ENCODE data around the gene MYADML2. TPM values are rescaled to one million over a fixed set of nuclear protein-coding genes. Genes with fewer than 3 reads are reported as not detected.
A peak's percentile ranks its signal among the peaks of the same experiment; 100 is the strongest.

Gene MYADML2
- total and polyA plus RNA-seq, 7 experiments from 2014 or later: not detected

DNA sequence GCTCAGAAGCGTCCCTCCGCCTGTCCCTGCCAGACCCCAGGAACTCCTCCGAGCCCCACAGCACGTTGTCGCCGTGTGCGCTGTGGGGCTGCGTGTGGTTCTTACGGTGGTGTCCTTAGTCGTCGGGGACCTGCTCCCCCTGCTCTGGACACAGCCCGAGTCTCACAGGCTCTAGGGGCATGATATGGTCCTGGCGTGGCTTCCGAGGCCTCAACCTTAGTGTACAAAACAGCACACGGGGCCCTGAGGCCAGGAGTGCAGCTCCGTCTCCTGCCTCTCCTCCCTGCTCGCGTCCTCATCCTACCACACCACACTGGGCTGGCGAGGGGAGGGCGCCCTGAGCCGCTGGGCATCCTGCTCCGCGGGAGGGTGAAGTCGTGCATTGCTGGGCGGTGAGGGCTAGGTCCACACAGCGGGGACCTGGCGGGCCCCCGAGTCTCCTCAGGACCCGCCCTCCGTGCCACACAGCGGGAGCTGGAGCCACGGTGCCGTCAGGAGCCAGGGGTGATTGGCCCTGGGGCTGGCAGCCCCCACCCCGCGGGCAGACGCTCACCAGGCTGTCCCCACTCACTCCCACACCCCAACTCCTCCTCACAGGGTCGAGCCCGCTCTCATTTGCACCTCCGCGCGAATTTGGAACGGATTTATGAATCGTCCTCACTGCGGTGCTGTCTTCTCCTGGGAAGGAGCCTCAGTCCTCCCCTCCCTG, 18.3 kb downstream of the MYADML2 start:
- Mint-ChIP-seq H3K4me1 (peaks cover 9 to 29% (median 20%) of the 10 kb centered on the region in 7 donors), H3K36me3 (no peaks in the 10 kb centered on the region), H3K4me3 (peak overlapping the region in 9 of 10 donors; percentile 36 to 76 (median 61)), H3K27me3 (peaks cover 0 to 18% (median 0%) of the 10 kb centered on the region in 5 donors), H3K9me3 (no peaks in the 10 kb centered on the region), H3K27ac (peak overlapping the region in 2 of 9 donors; percentile 15 to 23)
- H3K27ac ChIP-seq (ENCODE audit: low read depth, low read length): no peak overlapping the region
- intact Hi-C loops (cut with micrococcal nuclease): loop anchor here (5.0 kb wide), 4 partner anchors 36 to 1666 kb away; partner anchors contain the start of genes ARHGDIA (in 2 of the 2), ALYREF (in 1 of the 2), ANAPC11 (in 1 of the 2) and RNF213 (in 1 of the 2)
- no peaks in the 10 kb centered on the region for H3K36me3 ChIP-seq (ENCODE audit: control insufficient read depth in 2 of 3, insufficient read depth in 3 of 3, low read length in 3 of 3)
- H3K4me3 ChIP-seq (ENCODE audit: low read length): peak overlapping the region; percentile 52
- no peak for DNase-seq
- no peaks in the 10 kb centered on the region for H3K9me3 ChIP-seq (ENCODE audit: control insufficient read depth in 2 of 3, low read length in 3 of 3)
- POLR2A ChIA-PET: interaction anchor here (0.8 to 3.3 kb wide), 6 partner anchors 15 to 70 kb away, joined by 3 to 23 read pairs (median 4); no protein-coding TSS in a partner anchor
- peaks cover 0 to 13% of the 10 kb centered on the region in 2 donors for H3K27me3 ChIP-seq (ENCODE audit: control insufficient read depth in 2 of 2, insufficient read depth in 2 of 2, low read length in 2 of 2)
- no peak for ATAC-seq
- peaks cover 10 to 31% of the 10 kb centered on the region in 2 donors for H3K4me1 ChIP-seq (ENCODE audit: control insufficient read depth in 2 of 2, insufficient read depth in 2 of 2, low read length in 2 of 2)
- CTCF ChIA-PET: interaction anchor here (0.6 to 1.0 kb wide), 2 partner anchors 9 to 41 kb away, joined by 3 to 4 read pairs; no protein-coding TSS in a partner anchor

DNA sequence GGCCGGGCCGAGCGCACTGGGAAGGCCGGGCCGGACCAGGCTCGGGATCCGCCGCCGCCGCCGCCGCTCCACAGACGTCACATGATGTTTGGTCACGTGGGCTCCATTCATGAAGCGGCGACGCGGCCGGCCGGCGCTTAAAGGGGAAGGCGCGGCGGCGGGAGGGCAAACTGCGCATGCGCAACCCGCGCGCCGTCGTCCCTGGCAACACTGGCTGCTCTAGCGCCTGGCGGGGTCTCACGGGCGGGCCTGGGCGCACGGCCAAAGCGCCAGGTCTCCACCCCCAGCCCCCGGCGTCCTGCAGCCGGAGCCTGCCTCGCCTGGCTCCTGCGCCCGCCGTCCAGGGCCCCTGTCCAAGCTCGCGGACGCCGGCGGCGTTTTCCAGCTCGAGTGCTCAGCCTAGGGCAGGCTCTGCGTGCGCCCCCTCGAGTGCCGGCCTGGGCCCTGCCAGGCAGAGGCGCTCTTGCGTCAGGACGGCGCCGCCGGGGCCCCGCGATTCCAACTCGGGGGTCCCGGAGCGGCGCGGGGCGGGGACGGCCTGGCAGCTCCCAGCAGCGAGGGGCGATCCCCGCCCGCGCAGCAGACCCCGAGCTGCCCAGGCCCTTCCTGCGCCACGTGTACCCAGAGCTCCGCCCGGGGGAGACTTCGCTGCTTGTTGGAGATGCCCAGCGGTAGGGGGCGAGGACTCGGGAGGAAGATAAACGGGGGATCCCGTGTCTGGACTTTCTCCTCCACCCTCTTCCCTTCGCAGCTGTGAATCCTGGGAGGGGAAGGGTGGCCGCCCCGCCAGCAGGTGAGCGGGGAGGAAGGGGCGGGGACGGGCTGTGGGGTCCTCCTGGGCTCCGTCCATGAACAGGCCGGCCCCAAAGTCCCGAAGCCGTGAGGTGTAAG, 19.1 kb downstream of the MYADML2 start, which contains the start of gene MAFG:
TSS of gene MAFG (minus strand) at position 83 of the 891 bp plus-strand sequence. CDS start 4,550 bp downstream, outside the sequence.
- H3K27ac Mint-ChIP-seq: peak within 1 kb of the TSS; percentile 69 to 95 (median 88)
- H3K9me3 Mint-ChIP-seq: no peaks in the 10 kb centered on the region

DNA sequence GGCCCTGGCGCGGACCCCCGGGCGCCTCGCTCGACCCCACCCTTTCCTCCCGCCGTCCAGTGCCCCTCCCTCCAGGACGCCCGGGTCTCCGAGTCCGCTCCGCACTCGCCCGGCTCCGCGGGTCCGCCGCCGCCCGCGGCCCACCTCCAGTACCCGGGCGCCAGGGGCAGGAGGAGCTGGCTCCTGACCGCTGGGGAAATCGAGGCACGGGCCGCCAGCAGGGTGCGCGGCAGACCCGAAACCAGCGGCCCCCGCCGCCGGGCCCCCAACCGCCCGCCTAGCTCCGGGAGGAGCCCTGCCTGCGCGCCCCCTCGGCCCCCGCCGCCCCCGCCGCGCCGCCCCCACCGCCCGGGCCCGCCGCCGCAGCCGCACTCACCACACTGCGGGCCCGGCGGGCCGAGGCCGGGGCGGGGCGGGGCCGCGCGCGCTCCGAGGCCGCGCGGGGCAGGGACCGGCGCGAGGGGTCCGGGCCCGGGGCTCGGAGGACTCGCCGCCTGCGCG, 19.8 kb downstream of the MYADML2 start:
- Mint-ChIP-seq H3K4me3 (peak overlapping the region in 9 of 10 donors; percentile 58 to 86 (median 76)), H3K9me3 (no peaks in the 10 kb centered on the region), H3K4me1 (peaks cover 9 to 31% (median 21%) of the 10 kb centered on the region in 7 donors), H3K36me3 (no peaks in the 10 kb centered on the region), H3K27ac (peak overlapping the region in 1 of 9 donors; percentile 86), H3K27me3 (peaks cover 0 to 18% (median 0%) of the 10 kb centered on the region in 5 donors)
- intact Hi-C loops (cut with micrococcal nuclease): loop anchor here (1.0 to 5.0 kb wide), 8 partner anchors 9 to 1665 kb away; partner anchors contain the start of genes ARHGDIA (in 2 of the 2), PCYT2 (in 2 of the 2), PYCR1 (in 2 of the 2) and ALYREF (in 1 of the 2)
- ATAC-seq (peak; percentile 39), DNase-seq (peak in 1 of 9 donors; percentile 55)
- Histone ChIP-seq H3K9me3 (ENCODE audit: control insufficient read depth in 2 of 3, low read length in 3 of 3) (no peaks in the 10 kb centered on the region), H3K4me3 (ENCODE audit: low read length) (peak overlapping the region; percentile 58), H3K4me1 (ENCODE audit: control insufficient read depth in 2 of 2, insufficient read depth in 2 of 2, low read length in 2 of 2) (peaks cover 10 to 31% of the 10 kb centered on the region in 2 donors), H3K27ac (ENCODE audit: low read depth, low read length) (peak overlapping the region; percentile 71), H3K27me3 (ENCODE audit: control insufficient read depth in 2 of 2, insufficient read depth in 2 of 2, low read length in 2 of 2) (peaks cover 0 to 13% of the 10 kb centered on the region in 2 donors), H3K36me3 (ENCODE audit: control insufficient read depth in 2 of 3, insufficient read depth in 3 of 3, low read length in 3 of 3) (peaks cover 0 to 1% (median 0%) of the 10 kb centered on the region in 3 experiments)
- ChIA-PET CTCF (no interaction called here), POLR2A (interaction anchor here (0.5 to 3.3 kb wide), 9 partner anchors 10 to 97 kb away, joined by 3 to 23 read pairs (median 5); partner anchors contain the start of genes CENPX and LRRC45)

More for the DNA sequence above, 19.1 kb downstream of the MYADML2 start, which contains the start of gene MAFG:
- H3K27me3 Mint-ChIP-seq: peaks cover 0 to 18% (median 0%) of the 10 kb centered on the region in 5 donors
- ChIA-PET POLR2A (interaction anchor here (0.5 to 3.3 kb wide), 10 partner anchors 11 to 121 kb away, joined by 3 to 23 read pairs (median 4); no protein-coding TSS in a partner anchor), CTCF (interaction anchor here (0.6 to 1.0 kb wide), 2 partner anchors 10 to 42 kb away, joined by 3 to 4 read pairs; no protein-coding TSS in a partner anchor)
- peak within 1 kb of the TSS; percentile 71 for H3K27ac ChIP-seq (ENCODE audit: low read depth, low read length)
- ATAC-seq: peak; percentile 72
- intact Hi-C loops (cut with micrococcal nuclease): loop anchor here (1.0 to 5.0 kb wide), 8 partner anchors 9 to 1666 kb away; partner anchors contain the start of genes ARHGDIA (in 2 of the 2), PCYT2 (in 2 of the 2), PYCR1 (in 2 of the 2) and ALYREF (in 1 of the 2)
- H3K4me1 Mint-ChIP-seq: peaks cover 9 to 29% (median 20%) of the 10 kb centered on the region in 7 donors
- peak within 1 kb of the TSS; percentile 77 to 91 (median 84) for H3K4me3 Mint-ChIP-seq
- peaks cover 0 to 13% of the 10 kb centered on the region in 2 donors for H3K27me3 ChIP-seq (ENCODE audit: control insufficient read depth in 2 of 2, insufficient read depth in 2 of 2, low read length in 2 of 2)
- H3K4me3 ChIP-seq (ENCODE audit: low read length): peak within 1 kb of the TSS; percentile 58
- DNase-seq: peak; percentile 81 to 93 (median 88)
- no peaks in the 10 kb centered on the region for H3K9me3 ChIP-seq (ENCODE audit: control insufficient read depth in 2 of 3, low read length in 3 of 3)
- peaks cover 10 to 31% of the 10 kb centered on the region in 2 donors for H3K4me1 ChIP-seq (ENCODE audit: control insufficient read depth in 2 of 2, insufficient read depth in 2 of 2, low read length in 2 of 2)
- no peaks in the 10 kb centered on the region for H3K36me3 Mint-ChIP-seq
- no peaks in the 10 kb centered on the region for H3K36me3 ChIP-seq (ENCODE audit: control insufficient read depth in 2 of 3, insufficient read depth in 3 of 3, low read length in 3 of 3)

DNA sequence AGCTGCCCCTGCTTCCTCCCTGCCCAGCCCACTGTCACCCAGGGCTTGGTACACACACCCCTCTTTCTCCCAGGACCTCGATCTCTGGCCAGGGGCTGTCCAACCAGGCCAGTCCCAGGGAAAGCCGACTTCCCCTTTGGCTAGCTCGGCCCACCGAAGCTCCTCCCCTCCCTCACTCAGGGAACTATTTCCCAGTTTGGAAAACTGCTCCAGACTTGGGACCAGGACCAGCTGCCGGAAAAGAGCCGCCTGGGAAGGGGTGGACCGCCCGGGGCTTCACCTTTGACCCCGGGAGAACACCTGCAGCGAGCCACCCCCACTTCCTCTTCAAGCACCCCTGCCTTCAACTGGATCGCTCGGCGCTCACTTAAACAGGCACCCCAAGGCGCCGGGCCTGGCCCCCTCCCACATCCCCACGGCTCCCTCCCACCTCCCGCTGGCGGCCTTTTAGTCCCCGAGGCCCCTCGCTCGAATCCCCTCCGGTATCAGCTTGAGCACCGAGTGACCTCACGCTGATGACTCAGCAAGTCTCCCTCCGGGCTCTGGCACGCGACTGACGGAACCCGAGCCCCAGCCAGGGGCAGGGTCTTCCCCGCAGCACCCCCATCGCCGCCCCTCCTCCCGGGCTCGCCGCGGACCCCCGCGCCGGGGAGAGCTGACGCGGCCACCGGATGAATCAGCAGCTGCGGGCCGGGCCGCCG, 20.4 kb downstream of the MYADML2 start:
- Histone ChIP-seq H3K4me3 (ENCODE audit: low read length) (peak overlapping the region; percentile 58), H3K36me3 (ENCODE audit: control insufficient read depth in 2 of 3, insufficient read depth in 3 of 3, low read length in 3 of 3) (peaks cover 0 to 5% (median 0%) of the 10 kb centered on the region in 3 experiments), H3K27me3 (ENCODE audit: control insufficient read depth in 2 of 2, insufficient read depth in 2 of 2, low read length in 2 of 2) (peaks cover 0 to 13% of the 10 kb centered on the region in 2 donors), H3K9me3 (ENCODE audit: control insufficient read depth in 2 of 3, low read length in 3 of 3) (no peaks in the 10 kb centered on the region), H3K27ac (ENCODE audit: low read depth, low read length) (peak overlapping the region; percentile 71), H3K4me1 (ENCODE audit: control insufficient read depth in 2 of 2, insufficient read depth in 2 of 2, low read length in 2 of 2) (peaks cover 10 to 31% of the 10 kb centered on the region in 2 donors)
- H3K27ac Mint-ChIP-seq: peak overlapping the region; percentile 69 to 95 (median 88)
- H3K27me3 Mint-ChIP-seq: peaks cover 0 to 12% (median 0%) of the 10 kb centered on the region in 5 donors
- H3K36me3 Mint-ChIP-seq: no peaks in the 10 kb centered on the region
- H3K9me3 Mint-ChIP-seq: no peaks in the 10 kb centered on the region
- H3K4me1 Mint-ChIP-seq: peaks cover 9 to 32% (median 21%) of the 10 kb centered on the region in 7 donors
- H3K4me3 Mint-ChIP-seq: peak overlapping the region; percentile 77 to 91 (median 84)
- DNase-seq (peak in 8 of 9 donors; percentile 37 to 65 (median 48)), ATAC-seq (peak; percentile 33)
- CTCF ChIA-PET: interaction anchor here (1.2 kb wide), 1 partner anchor 9 kb away, joined by 4 read pairs; no protein-coding TSS in a partner anchor
- POLR2A ChIA-PET: interaction anchor here (0.5 to 3.3 kb wide), 10 partner anchors 9 to 193 kb away, joined by 3 to 23 read pairs (median 5); partner anchors contain the start of genes CENPX and LRRC45
- intact Hi-C loops (cut with micrococcal nuclease): loop anchor here (1.0 to 5.0 kb wide), 8 partner anchors 8 to 1664 kb away; partner anchors contain the start of genes ARHGDIA (in 2 of the 2), PCYT2 (in 2 of the 2), PYCR1 (in 2 of the 2) and SIRT7 (in 2 of the 2)

DNA sequence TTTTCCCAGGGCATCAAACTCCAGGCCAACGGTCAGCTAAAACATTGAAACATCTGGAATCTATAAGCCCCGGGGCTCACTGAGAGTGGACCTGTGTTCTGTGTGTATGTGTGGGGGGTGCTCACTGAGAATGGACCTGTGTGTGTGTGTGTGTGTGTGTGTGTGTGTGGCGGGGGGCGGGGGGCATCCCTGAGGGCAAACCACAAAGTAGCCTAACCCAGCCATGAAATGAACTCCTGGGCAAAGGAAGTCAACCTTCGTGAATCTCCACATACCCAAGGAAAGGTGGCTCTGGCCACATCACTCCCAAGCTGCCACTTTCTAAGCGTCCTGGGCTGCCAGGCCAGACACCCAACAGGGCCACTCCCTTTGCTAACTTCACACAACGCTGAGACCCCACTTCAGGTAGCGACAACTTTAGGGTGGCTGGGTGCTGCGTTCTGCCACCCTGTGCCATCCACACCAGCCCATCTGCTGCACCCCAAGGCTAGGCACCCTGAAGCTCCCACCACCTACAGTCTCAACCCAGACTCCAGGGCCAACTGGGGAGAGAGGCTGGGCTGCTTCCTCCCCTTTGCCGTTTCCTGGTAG, 21.1 kb downstream of the MYADML2 start:
- H3K27me3 ChIP-seq (ENCODE audit: control insufficient read depth in 2 of 2, insufficient read depth in 2 of 2, low read length in 2 of 2): peaks cover 0 to 13% of the 10 kb centered on the region in 2 donors
- H3K9me3 Mint-ChIP-seq: no peaks in the 10 kb centered on the region
- H3K27me3 Mint-ChIP-seq: peaks cover 0 to 9% (median 0%) of the 10 kb centered on the region in 5 donors
- ChIA-PET POLR2A (interaction anchor here (0.9 to 3.3 kb wide), 10 partner anchors 9 to 97 kb away, joined by 3 to 23 read pairs (median 5); partner anchors contain the start of genes CENPX and LRRC45), CTCF (interaction anchor here (0.6 to 1.2 kb wide), 2 partner anchors 9 to 295 kb away, joined by 4 read pairs; no protein-coding TSS in a partner anchor)
- H3K4me1 Mint-ChIP-seq: peaks cover 9 to 32% (median 21%) of the 10 kb centered on the region in 7 donors
- peak overlapping the region; percentile 69 to 95 (median 88) for H3K27ac Mint-ChIP-seq
- H3K9me3 ChIP-seq (ENCODE audit: control insufficient read depth in 2 of 3, low read length in 3 of 3): no peaks in the 10 kb centered on the region
- H3K4me3 ChIP-seq (ENCODE audit: low read length): peak overlapping the region; percentile 58
- H3K36me3 ChIP-seq (ENCODE audit: control insufficient read depth in 2 of 3, insufficient read depth in 3 of 3, low read length in 3 of 3): peaks cover 0 to 8% (median 0%) of the 10 kb centered on the region in 3 experiments
- peak overlapping the region; percentile 77 to 91 (median 84) for H3K4me3 Mint-ChIP-seq
- intact Hi-C loops (cut with micrococcal nuclease): loop anchor here (1.0 to 5.0 kb wide), 6 partner anchors 8 to 1664 kb away; partner anchors contain the start of genes ARHGDIA (in 2 of the 2), PCYT2 (in 2 of the 2), ALYREF (in 1 of the 2) and ANAPC11 (in 1 of the 2)
- H3K27ac ChIP-seq (ENCODE audit: low read depth, low read length): peak overlapping the region; percentile 71
- peaks cover 10 to 31% of the 10 kb centered on the region in 2 donors for H3K4me1 ChIP-seq (ENCODE audit: control insufficient read depth in 2 of 2, insufficient read depth in 2 of 2, low read length in 2 of 2)
- ATAC-seq (no peak), DNase-seq (no peak)
- peaks cover 0 to 3% (median 0%) of the 10 kb centered on the region in 5 donors for H3K36me3 Mint-ChIP-seq
